AG04450 (cell line): ENCODE measurements around the gene PDZRN4. TPM values are rescaled to one million over a fixed set of nuclear protein-coding genes. Genes with fewer than 3 reads are reported as not detected.

Source experiments
- CTCF ChIA-PET: fragments of 300-600, 350-600 bp; formaldehyde crosslinking; extraction: SDS; loops from one replicate; lab custom pipeline; 2022; ENCODE audit warnings: antibody characterized with exemption, inconsistent platforms; lab: Charles Lee
- POLR2A ChIA-PET: fragments of 350-600 bp; formaldehyde crosslinking; extraction: SDS; loops from one replicate; lab custom pipeline; 2021; ENCODE audit warnings: antibody characterized with exemption, inconsistent platforms; lab: Yijun Ruan, JAX
- DNase-seq: peaks from one replicate; pipeline ENCODE4 v3.0.0-alpha.2; 2011; ENCODE audit warnings: low read depth, low spot score
- H3K27ac ChIP-seq: one replicate; pipeline ENCODE4 v1.5.1; 2012; ENCODE audit warnings: low read depth, low read length, control low read depth
- H3K27me3 ChIP-seq: one replicate; pipeline ENCODE4 v1.6.0; 2012; ENCODE audit warnings: low read length; ENCODE audit not compliant: control insufficient read depth, insufficient read depth
- H3K4me3 ChIP-seq: 2 replicates; pipeline ENCODE4 v1.5.1; 2011; ENCODE audit warnings: mild to moderate bottlenecking, low read depth, low read length, control low read depth
- H3K9me3 ChIP-seq: 2 replicates; pipeline ENCODE4 v1.5.1; 2012; ENCODE audit warnings: low read length; ENCODE audit not compliant: control insufficient read depth, insufficient read depth
- CTCF ChIP-seq: IDR thresholded peaks from 2 replicates; pipeline ENCODE4 v1.5.1; 2011; ENCODE audit warnings: low read depth, low read length, control low read depth, inconsistent platforms
- polyA plus RNA-seq: library from polyadenylated mRNA; depleted of rRNA; stranded (reverse); fragments of >200 nt; gene quantifications from 2 replicates; pipeline ENCODE4 v1.2.3, GENCODE V29; 2011

PDZRN4 gene
- polyA plus RNA-seq, 1 experiment = not detected

- Histone ChIP-seq H3K27me3 (no peaks in the 10 kb centered on the region), H3K27ac (no peak overlapping the region), H3K4me3 (no peak overlapping the region), H3K9me3 (no peaks in the 10 kb centered on the region)
- DNase-seq = no peak
- no peak for TF ChIP-seq CTCF
- POLR2A ChIA-PET = no interaction called here
- CTCF ChIA-PET = interaction anchor here (0.7 to 0.9 kb wide), 2 partner anchors 15 to 69 kb away, joined by 3 read pairs; no protein-coding TSS in a partner anchor
Observed at GRCh38 chr12:41344776-41345470, 156.8 kb downstream of the PDZRN4 start.

- Histone ChIP-seq H3K27me3 (no peaks in the 10 kb centered on the region), H3K9me3 (no peaks in the 10 kb centered on the region), H3K27ac (no peak overlapping the region), H3K4me3 (no peak overlapping the region)
- DNase-seq = no peak
- TF ChIP-seq CTCF = no peak
- CTCF ChIA-PET = no interaction called here
- POLR2A ChIA-PET = no interaction called here
Observed at GRCh38 chr12:41348198-41348597, 160.1 kb downstream of the PDZRN4 start.

GRCh38 chr12:41356181-41356580 lies 168.1 kb downstream of the PDZRN4 start:
- POLR2A ChIA-PET = no interaction called here
- no peak for TF ChIP-seq CTCF
- Histone ChIP-seq H3K27me3 (no peaks in the 10 kb centered on the region), H3K27ac (no peak overlapping the region), H3K9me3 (no peaks in the 10 kb centered on the region), H3K4me3 (no peak overlapping the region)
- CTCF ChIA-PET = no interaction called here
- DNase-seq = no peak

GRCh38 chr12:41361738-41362137 lies 173.6 kb downstream of the PDZRN4 start:
- TF ChIP-seq CTCF = no peak
- H3K9me3 ChIP-seq = no peaks in the 10 kb centered on the region
- no peak overlapping the region for H3K27ac ChIP-seq
- POLR2A ChIA-PET = no interaction called here
- DNase-seq = no peak
- no peak overlapping the region for H3K4me3 ChIP-seq
- CTCF ChIA-PET = no interaction called here
- H3K27me3 ChIP-seq = no peaks in the 10 kb centered on the region

- H3K4me3 ChIP-seq = no peak overlapping the region
- no peak for DNase-seq
- H3K27ac ChIP-seq = no peak overlapping the region
- ChIA-PET POLR2A (no interaction called here), CTCF (no interaction called here)
- no peaks in the 10 kb centered on the region for H3K9me3 ChIP-seq
- no peak for TF ChIP-seq CTCF
- no peaks in the 10 kb centered on the region for H3K27me3 ChIP-seq
Observed at GRCh38 chr12:41362510-41362909, 174.4 kb downstream of the PDZRN4 start.
